ENCODE data around the gene HDAC4. TPM values are rescaled to one million over a fixed set of nuclear protein-coding genes. Genes with fewer than 3 reads are reported as not detected.

HDAC4 gene
- total and polyA plus RNA-seq, 8 donors: 1.7 to 98.8 (median 24.5) TPM

DNA sequence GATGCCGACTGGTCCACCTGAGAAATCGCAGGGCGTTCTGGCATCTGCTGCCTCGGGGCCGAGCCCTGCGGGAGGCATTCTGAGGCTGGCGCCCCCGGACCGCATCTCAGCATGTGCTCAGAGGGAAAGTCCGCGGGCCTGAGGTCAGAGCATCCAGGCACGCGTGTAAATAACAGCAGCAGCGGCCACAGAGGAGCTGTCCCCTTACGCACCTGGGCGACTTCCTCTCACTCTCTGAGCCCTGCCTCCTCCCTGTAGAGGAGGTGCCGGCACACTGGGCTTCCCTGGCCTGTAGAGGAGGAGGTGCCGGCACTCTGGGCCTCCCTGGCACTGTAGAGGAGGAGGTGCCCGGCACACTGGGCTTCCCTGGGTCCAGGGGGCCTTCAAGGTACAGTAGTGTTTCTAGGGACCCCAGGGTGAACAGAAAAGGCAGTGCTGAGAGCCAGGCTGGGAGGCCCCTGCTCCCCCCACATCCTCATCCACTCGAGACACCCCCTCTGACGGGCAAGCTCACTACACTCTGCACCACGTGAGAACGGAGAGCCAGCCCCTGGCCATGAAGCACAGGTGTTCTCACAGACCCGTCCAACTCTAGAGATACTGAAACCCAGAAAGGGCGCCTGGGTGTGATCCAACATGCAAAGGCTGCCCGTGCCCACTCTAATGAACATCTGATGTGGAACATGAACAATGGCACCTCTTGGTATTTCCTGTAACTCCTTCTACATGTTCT lies 263.5 kb downstream of the HDAC4 start:
- TF ChIP-seq POLR2AphosphoS5 (IDR thresholded peaks at IDR 0.05) (no peak), POLR2A (IDR thresholded peaks at IDR 0.05) (no peak), EP300 (IDR thresholded peaks at IDR 0.05) (no peak)
- TF ChIP-seq, protein P1, sequence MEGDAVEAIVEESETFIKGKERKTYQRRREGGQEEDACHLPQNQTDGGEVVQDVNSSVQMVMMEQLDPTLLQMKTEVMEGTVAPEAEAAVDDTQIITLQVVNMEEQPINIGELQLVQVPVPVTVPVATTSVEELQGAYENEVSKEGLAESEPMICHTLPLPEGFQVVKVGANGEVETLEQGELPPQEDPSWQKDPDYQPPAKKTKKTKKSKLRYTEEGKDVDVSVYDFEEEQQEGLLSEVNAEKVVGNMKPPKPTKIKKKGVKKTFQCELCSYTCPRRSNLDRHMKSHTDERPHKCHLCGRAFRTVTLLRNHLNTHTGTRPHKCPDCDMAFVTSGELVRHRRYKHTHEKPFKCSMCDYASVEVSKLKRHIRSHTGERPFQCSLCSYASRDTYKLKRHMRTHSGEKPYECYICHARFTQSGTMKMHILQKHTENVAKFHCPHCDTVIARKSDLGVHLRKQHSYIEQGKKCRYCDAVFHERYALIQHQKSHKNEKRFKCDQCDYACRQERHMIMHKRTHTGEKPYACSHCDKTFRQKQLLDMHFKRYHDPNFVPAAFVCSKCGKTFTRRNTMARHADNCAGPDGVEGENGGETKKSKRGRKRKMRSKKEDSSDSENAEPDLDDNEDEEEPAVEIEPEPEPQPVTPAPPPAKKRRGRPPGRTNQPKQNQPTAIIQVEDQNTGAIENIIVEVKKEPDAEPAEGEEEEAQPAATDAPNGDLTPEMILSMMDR (IDR thresholded peaks at IDR 0.05): no peak
- Histone ChIP-seq H3K27me3 (no peaks in the 10 kb centered on the region), H3K9me3 (no peaks in the 10 kb centered on the region), H3K27ac (peak overlapping the region in 2 of 5 donors; percentile 22 to 43), H3K4me3 (no peak overlapping the region), H3K36me3 (peaks cover 33 to 100% (median 95%) of the 10 kb centered on the region in 4 donors), H3K4me1 (peaks cover 0 to 7% (median 3%) of the 10 kb centered on the region in 4 donors)
- WGBS, 5 donors: 88 to 94% (median 92%) methylated on average over 18 to 26 of the region's 26 CpGs
- no peak for DNase-seq
- intact Hi-C loops (cut with DNase I; ENCODE audit: low total_unique reads): no loop called here

DNA sequence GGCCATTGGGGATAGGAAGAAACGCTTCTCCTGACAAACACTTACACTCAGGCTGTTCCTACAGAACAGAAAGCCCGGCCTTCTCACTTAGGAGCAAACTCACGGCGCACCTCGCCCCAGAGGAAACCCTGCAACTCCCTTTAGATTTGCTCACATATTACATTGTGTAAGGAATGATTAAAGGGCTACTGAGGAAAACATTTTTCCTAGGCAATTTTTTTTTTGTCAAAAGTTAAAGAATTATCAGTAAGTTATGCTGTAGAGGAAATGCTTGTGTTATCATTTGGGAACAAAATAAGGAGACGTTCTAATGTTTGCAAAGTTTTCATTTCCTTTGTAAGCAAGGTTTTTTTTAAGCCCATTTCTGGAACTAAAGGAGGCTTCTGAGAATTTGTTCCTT lies 264.1 kb downstream of the HDAC4 start:
- TF ChIP-seq POLR2AphosphoS5 (IDR thresholded peaks at IDR 0.05) (no peak), EP300 (IDR thresholded peaks at IDR 0.05) (no peak), POLR2A (IDR thresholded peaks at IDR 0.05) (no peak)
- TF ChIP-seq, protein P1 (IDR thresholded peaks at IDR 0.05): no peak
- 90 to 96% (median 92%) methylated on average over 6 of the region's 6 CpGs for WGBS, 5 donors
- intact Hi-C loops (cut with DNase I; ENCODE audit: low total_unique reads): no loop called here
- no peak for DNase-seq
- H3K27ac ChIP-seq: peak overlapping the region in 1 of 5 donors; percentile 43
- H3K36me3 ChIP-seq: peaks cover 38 to 100% (median 95%) of the 10 kb centered on the region in 4 donors
- no peaks in the 10 kb centered on the region for H3K27me3 ChIP-seq
- peaks cover 0 to 7% (median 3%) of the 10 kb centered on the region in 4 donors for H3K4me1 ChIP-seq
- H3K9me3 ChIP-seq: no peaks in the 10 kb centered on the region
- H3K4me3 ChIP-seq: no peak overlapping the region

DNA sequence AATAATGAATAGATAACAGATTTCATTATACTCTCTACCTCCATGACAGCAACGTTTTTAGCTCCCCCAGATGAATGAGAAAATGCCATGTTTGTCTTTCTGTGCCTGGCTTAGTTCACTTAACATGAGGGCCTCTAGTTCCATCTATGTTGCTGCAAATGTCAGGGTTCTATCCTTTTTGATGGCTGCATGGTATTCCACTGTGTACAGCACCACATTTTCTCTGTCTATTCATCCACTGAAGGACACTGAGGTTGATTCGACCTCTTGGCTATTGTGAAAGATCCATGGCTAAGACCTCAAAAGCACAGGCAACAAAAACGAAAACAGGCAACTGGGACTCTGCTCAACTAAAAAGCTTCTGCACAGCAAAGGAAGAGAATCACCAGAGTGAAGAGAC lies 264.6 kb downstream of the HDAC4 start:
- no peak for TF ChIP-seq POLR2AphosphoS5 (IDR thresholded peaks at IDR 0.05)
- TF ChIP-seq EP300 (IDR thresholded peaks at IDR 0.05): no peak
- TF ChIP-seq POLR2A (IDR thresholded peaks at IDR 0.05): no peak
- TF ChIP-seq, protein P1 (IDR thresholded peaks at IDR 0.05): no peak
- 88 to 94% (median 91%) methylated on average over 3 of the region's 3 CpGs for WGBS, 5 donors
- DNase-seq: no peak

DNA sequence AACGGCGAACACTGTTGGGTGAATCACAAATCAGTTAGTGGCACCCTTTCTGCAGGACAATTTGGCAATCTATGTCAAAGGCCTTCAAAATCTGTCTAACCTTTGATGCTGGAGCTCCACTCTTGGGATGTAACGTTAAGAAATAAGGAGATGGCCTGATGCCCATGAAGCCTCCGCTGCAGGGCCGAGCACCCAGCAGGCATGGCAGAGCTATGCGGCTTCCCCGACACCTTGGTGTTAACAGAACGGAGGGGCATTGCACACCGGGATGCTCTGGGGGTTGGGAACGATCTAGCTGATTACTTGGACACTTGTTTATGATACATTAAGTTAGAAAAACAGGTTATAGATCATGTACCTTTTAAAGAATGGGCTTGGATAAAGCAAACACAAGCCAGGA lies 265.3 kb downstream of the HDAC4 start:
- H3K36me3 ChIP-seq: peaks cover 50 to 100% (median 95%) of the 10 kb centered on the region in 4 donors
- H3K4me1 ChIP-seq: peaks cover 0 to 7% (median 3%) of the 10 kb centered on the region in 4 donors
- DNase-seq: no peak
- no peak for TF ChIP-seq EP300 (IDR thresholded peaks at IDR 0.05)
- no peak for TF ChIP-seq POLR2A (IDR thresholded peaks at IDR 0.05)
- no peak for TF ChIP-seq POLR2AphosphoS5 (IDR thresholded peaks at IDR 0.05)
- no peak overlapping the region for H3K4me3 ChIP-seq
- H3K9me3 ChIP-seq: no peaks in the 10 kb centered on the region
- intact Hi-C loops (cut with DNase I; ENCODE audit: low total_unique reads): no loop called here
- 92 to 93% (median 93%) methylated on average over 10 of the region's 10 CpGs for WGBS, 5 donors
- no peak overlapping the region for H3K27ac ChIP-seq
- H3K27me3 ChIP-seq: no peaks in the 10 kb centered on the region

More for the DNA sequence above, 264.6 kb downstream of the HDAC4 start:
- intact Hi-C loops (cut with DNase I; ENCODE audit: low total_unique reads): no loop called here
- H3K9me3 ChIP-seq: no peaks in the 10 kb centered on the region
- H3K27ac ChIP-seq: no peak overlapping the region
- H3K36me3 ChIP-seq: peaks cover 43 to 100% (median 95%) of the 10 kb centered on the region in 4 donors
- H3K4me1 ChIP-seq: peaks cover 0 to 7% (median 3%) of the 10 kb centered on the region in 4 donors
- no peak overlapping the region for H3K4me3 ChIP-seq
- H3K27me3 ChIP-seq: no peaks in the 10 kb centered on the region

Data from stomach (tissue), 9 donors.